Liver (tissue), 9 donors: ENCODE data around the gene MYH13. TPM values are rescaled to one million over a fixed set of nuclear protein-coding genes. Genes with fewer than 3 reads are reported as not detected.

ENCODE experiments used
- DNase-seq: peaks from one replicate; pipeline ENCODE4 v3.0.0-alpha.2; 2017; ENCODE audit warnings: low spot score
- H3K27ac ChIP-seq, 2 donors: one replicate each; pipeline ENCODE4 v1.7.0; 2013; ENCODE audit warnings: inconsistent platforms in 2 of 2, low read length in 2 of 2, control low read depth in 1 of 2, low read depth in 1 of 2, mild to moderate bottlenecking in 1 of 2
- H3K27me3 ChIP-seq, 4 donors: one replicate each; pipeline versions ENCODE4 v1.6.1 to v1.7.0; 2013; ENCODE audit warnings: low read length in 3 of 4, inconsistent platforms in 1 of 4, mild to moderate bottlenecking in 1 of 4, moderate library complexity in 1 of 4; ENCODE audit not compliant: control insufficient read depth in 4 of 4, insufficient read depth in 4 of 4
- H3K36me3 ChIP-seq, 4 donors: one replicate each; pipeline versions ENCODE4 v1.6.1 to v1.7.0; 2013; ENCODE audit warnings: low read length in 3 of 4, mild to moderate bottlenecking in 3 of 4, low read depth in 1 of 4, moderate library complexity in 1 of 4; ENCODE audit not compliant: control insufficient read depth in 4 of 4, insufficient read depth in 3 of 4
- H3K4me1 ChIP-seq, 4 donors: one replicate each; pipeline versions ENCODE4 v1.6.1 to v1.7.0; 2013; ENCODE audit warnings: low read length in 3 of 4, mild to moderate bottlenecking in 3 of 4, moderate library complexity in 1 of 4; ENCODE audit not compliant: control insufficient read depth in 4 of 4, insufficient read depth in 4 of 4
- H3K4me3 ChIP-seq, 3 donors: one replicate each; pipeline versions ENCODE4 v1.6.1 to v1.7.0; 2013; ENCODE audit warnings: low read length in 3 of 3, control low read depth in 1 of 3, low read depth in 1 of 3, mild to moderate bottlenecking in 1 of 3
- H3K9ac ChIP-seq, 2 donors: one replicate each; pipeline ENCODE4 v1.7.0; 2013; ENCODE audit warnings: low read length in 2 of 2, mild to moderate bottlenecking in 2 of 2, moderate library complexity in 2 of 2, control low read depth in 1 of 2, low read depth in 1 of 2
- H3K9me3 ChIP-seq, 4 donors: one replicate each; pipeline versions ENCODE4 v1.6.1 to v1.7.0; 2013; ENCODE audit warnings: low read length in 3 of 4; ENCODE audit not compliant: control insufficient read depth in 4 of 4
- ATF3 ChIP-seq: IDR thresholded peaks from 2 replicates; pipeline ENCODE4 v1.6.1; 2016; ENCODE audit warnings: antibody characterized with exemption
- EGR1 ChIP-seq, 2 donors: IDR thresholded peaks; 2 replicates each; pipeline ENCODE4 v1.6.1; 2016 to 2018; ENCODE audit warnings: antibody characterized with exemption in 2 of 2, low read depth in 2 of 2
- FOXA1 ChIP-seq: IDR thresholded peaks from 2 replicates; pipeline ENCODE4 v1.6.1; 2016; ENCODE audit warnings: antibody characterized with exemption
- FOXA2 ChIP-seq: IDR thresholded peaks from 2 replicates; pipeline ENCODE4 v1.6.1; 2016; ENCODE audit warnings: antibody characterized with exemption
- GABPA ChIP-seq, 2 donors: IDR thresholded peaks in 1 of 2; conservative IDR thresholded peaks in 1 of 2; 2 replicates each; pipeline ENCODE4 v1.6.1; 2016; ENCODE audit warnings: antibody characterized with exemption in 2 of 2, mild to moderate bottlenecking in 1 of 2, moderate library complexity in 1 of 2
- HNF4A ChIP-seq, 2 donors: conservative IDR thresholded peaks; 2 replicates each; pipeline ENCODE4 v1.6.1; 2016; ENCODE audit warnings: antibody characterized with exemption in 2 of 2, mild to moderate bottlenecking in 2 of 2
- HNF4G ChIP-seq: IDR thresholded peaks from 2 replicates; pipeline ENCODE4 v1.6.1; 2016; ENCODE audit warnings: antibody characterized with exemption
- JUND ChIP-seq, 2 donors: IDR thresholded peaks; 2 replicates each; pipeline ENCODE4 v1.6.1; 2016; ENCODE audit warnings: antibody characterized with exemption in 2 of 2
- RAD21 ChIP-seq, 2 donors: IDR thresholded peaks; 2 replicates each; pipeline ENCODE4 v1.6.1; 2016; ENCODE audit warnings: antibody characterized with exemption in 2 of 2, mild to moderate bottlenecking in 2 of 2
- REST ChIP-seq: IDR thresholded peaks from 2 replicates; pipeline ENCODE4 v1.6.1; 2016; ENCODE audit warnings: antibody characterized with exemption, mild to moderate bottlenecking
- RXRA ChIP-seq, 2 donors: IDR thresholded peaks; 2 replicates each; pipeline ENCODE4 v1.6.1; 2017 to 2018; ENCODE audit warnings: antibody characterized with exemption in 2 of 2, mild to moderate bottlenecking in 1 of 2
- SP1 ChIP-seq: IDR thresholded peaks from 2 replicates; pipeline ENCODE4 v1.6.1; 2018; ENCODE audit warnings: antibody characterized with exemption, mild to moderate bottlenecking
- TAF1 ChIP-seq: conservative IDR thresholded peaks from 2 replicates; pipeline ENCODE4 v1.6.1; 2016; ENCODE audit warnings: antibody characterized with exemption, mild to moderate bottlenecking
- YY1 ChIP-seq: IDR thresholded peaks from 2 replicates; pipeline ENCODE4 v1.6.1; 2016; ENCODE audit warnings: antibody characterized with exemption, mild to moderate bottlenecking
- WGBS: extraction: QIAGEN DNeasy Blood & Tissue Kit; methylation state at CpG from one replicate; pipeline ENCODE4 v1.1.7; 2013; 5-methylcytosine and 5-hydroxymethylcytosine counted together
- polyA plus RNA-seq, 2 donors: library from polyadenylated mRNA; stranded (reverse) in 1 of 2; unstranded in 1 of 2; fragments of 200-250 nt in 1 of 2; fragments of >200 nt in 1 of 2; fragmentation: Nextera tagmentation in 1 of 2; extraction: Ambion mirVana in 1 of 2; gene quantifications; one replicate each; pipeline versions ENCODE4 v1.2.1 to v1.2.3, GENCODE V29; 2013 to 2015
- total RNA-seq, 2 donors: library from RNA; depleted of rRNA; stranded (reverse); fragments of >200 nt; gene quantifications; one replicate each; pipeline ENCODE4 v1.2.3, GENCODE V29; 2014
- TF ChIP-seq, protein P1 (sequence below): fragments of 150-350 bp; IDR thresholded peaks from 2 replicates; pipeline ENCODE4 v1.5.1; 2017; ENCODE audit warnings: improper control_type of control experiment, low read depth, low read length; ENCODE audit not compliant: missing input control
- TF ChIP-seq, protein P2 (sequence below): IDR thresholded peaks from 2 replicates; pipeline ENCODE4 v1.6.1; 2016; ENCODE audit warnings: antibody characterized with exemption
- TF ChIP-seq, protein P3 (sequence below): IDR thresholded peaks from 2 replicates; pipeline ENCODE4 v1.6.1; 2016; ENCODE audit warnings: antibody characterized with exemption
- donor health status: healthy.
- donor health status: healthy.
- donor health status: healthy.
- donor health status: healthy.
- donor health status: healthy.

The MYH13 gene
- total and polyA plus RNA-seq, 4 donors = not detected

GRCh38 chr17:10275418-10275817 is 97.4 kb downstream of the MYH13 start:
- Histone ChIP-seq H3K27ac (no peak overlapping the region), H3K4me1 (no peaks in the 10 kb centered on the region), H3K36me3 (no peaks in the 10 kb centered on the region), H3K9me3 (no peaks in the 10 kb centered on the region), H3K4me3 (no peak overlapping the region), H3K9ac (no peak overlapping the region), H3K27me3 (peaks cover 0 to 2% (median 0%) of the 10 kb centered on the region in 4 donors)
- TF ChIP-seq EGR1 (IDR thresholded peaks at IDR 0.05; ENCODE audit: low read depth in 2 of 2) = no peak
- TF ChIP-seq, protein P1, sequence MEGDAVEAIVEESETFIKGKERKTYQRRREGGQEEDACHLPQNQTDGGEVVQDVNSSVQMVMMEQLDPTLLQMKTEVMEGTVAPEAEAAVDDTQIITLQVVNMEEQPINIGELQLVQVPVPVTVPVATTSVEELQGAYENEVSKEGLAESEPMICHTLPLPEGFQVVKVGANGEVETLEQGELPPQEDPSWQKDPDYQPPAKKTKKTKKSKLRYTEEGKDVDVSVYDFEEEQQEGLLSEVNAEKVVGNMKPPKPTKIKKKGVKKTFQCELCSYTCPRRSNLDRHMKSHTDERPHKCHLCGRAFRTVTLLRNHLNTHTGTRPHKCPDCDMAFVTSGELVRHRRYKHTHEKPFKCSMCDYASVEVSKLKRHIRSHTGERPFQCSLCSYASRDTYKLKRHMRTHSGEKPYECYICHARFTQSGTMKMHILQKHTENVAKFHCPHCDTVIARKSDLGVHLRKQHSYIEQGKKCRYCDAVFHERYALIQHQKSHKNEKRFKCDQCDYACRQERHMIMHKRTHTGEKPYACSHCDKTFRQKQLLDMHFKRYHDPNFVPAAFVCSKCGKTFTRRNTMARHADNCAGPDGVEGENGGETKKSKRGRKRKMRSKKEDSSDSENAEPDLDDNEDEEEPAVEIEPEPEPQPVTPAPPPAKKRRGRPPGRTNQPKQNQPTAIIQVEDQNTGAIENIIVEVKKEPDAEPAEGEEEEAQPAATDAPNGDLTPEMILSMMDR = no peak
- TF ChIP-seq HNF4G = no peak
- TF ChIP-seq FOXA2 = no peak
- TF ChIP-seq RXRA (IDR thresholded peaks at IDR 0.05) = no peak
- no peak for TF ChIP-seq ATF3
- no peak for TF ChIP-seq REST
- no peak for TF ChIP-seq GABPA (IDR thresholded peaks at IDR 0.05 in 1 of 2, conservative IDR thresholded peaks at IDR 0.05 in 1 of 2)
- TF ChIP-seq TAF1 = no peak
- no peak for TF ChIP-seq YY1
- no peak for TF ChIP-seq FOXA1
- no peak for TF ChIP-seq SP1
- TF ChIP-seq, protein P2, sequence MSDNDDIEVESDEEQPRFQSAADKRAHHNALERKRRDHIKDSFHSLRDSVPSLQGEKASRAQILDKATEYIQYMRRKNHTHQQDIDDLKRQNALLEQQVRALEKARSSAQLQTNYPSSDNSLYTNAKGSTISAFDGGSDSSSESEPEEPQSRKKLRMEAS = no peak
- no peak for TF ChIP-seq JUND (IDR thresholded peaks at IDR 0.05)
- TF ChIP-seq, protein P3, sequence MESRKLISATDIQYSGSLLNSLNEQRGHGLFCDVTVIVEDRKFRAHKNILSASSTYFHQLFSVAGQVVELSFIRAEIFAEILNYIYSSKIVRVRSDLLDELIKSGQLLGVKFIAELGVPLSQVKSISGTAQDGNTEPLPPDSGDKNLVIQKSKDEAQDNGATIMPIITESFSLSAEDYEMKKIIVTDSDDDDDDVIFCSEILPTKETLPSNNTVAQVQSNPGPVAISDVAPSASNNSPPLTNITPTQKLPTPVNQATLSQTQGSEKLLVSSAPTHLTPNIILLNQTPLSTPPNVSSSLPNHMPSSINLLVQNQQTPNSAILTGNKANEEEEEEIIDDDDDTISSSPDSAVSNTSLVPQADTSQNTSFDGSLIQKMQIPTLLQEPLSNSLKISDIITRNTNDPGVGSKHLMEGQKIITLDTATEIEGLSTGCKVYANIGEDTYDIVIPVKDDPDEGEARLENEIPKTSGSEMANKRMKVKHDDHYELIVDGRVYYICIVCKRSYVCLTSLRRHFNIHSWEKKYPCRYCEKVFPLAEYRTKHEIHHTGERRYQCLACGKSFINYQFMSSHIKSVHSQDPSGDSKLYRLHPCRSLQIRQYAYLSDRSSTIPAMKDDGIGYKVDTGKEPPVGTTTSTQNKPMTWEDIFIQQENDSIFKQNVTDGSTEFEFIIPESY = no peak
- WGBS = 76% methylated on average over 8 of the region's 8 CpGs
- DNase-seq = no peak

DNA sequence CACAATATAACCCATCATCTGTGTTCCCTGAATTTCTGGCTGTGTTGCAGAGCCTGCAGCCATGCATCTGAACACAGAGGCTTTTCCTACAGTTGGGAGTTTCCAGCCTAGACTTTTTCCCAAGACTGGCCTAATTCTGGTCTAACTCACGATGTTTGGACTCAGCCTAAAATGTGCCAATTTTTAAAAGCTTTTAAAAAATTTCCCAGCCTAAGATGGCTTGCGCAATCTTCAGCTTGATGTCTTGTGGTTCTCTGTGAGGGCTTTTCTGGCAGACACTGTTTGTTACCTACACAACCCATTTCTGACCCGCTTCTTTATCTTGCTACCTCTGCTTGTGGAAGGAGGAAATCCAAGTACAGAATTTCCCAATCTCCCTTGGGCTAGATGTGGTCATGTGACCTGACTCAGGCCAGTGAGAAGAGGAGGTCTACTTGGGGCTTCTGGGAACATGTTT is 101.7 kb downstream of the MYH13 start:
- TF ChIP-seq, protein P3 = no peak
- TF ChIP-seq SP1 = no peak
- TF ChIP-seq JUND (IDR thresholded peaks at IDR 0.05) = no peak
- no peak for TF ChIP-seq YY1
- TF ChIP-seq ATF3 = no peak
- TF ChIP-seq FOXA1 = no peak
- no peak for TF ChIP-seq HNF4A (conservative IDR thresholded peaks at IDR 0.05)
- no peak for TF ChIP-seq TAF1
- TF ChIP-seq HNF4G = no peak
- TF ChIP-seq EGR1 (IDR thresholded peaks at IDR 0.05; ENCODE audit: low read depth in 2 of 2) = no peak
- no peak for TF ChIP-seq REST
- TF ChIP-seq FOXA2 = no peak
- no peak for TF ChIP-seq RXRA (IDR thresholded peaks at IDR 0.05)
- TF ChIP-seq RAD21 (IDR thresholded peaks at IDR 0.05) = no peak
- Histone ChIP-seq H3K27me3 (peaks cover 0 to 2% (median 0%) of the 10 kb centered on the region in 4 donors), H3K27ac (no peak overlapping the region), H3K9me3 (no peaks in the 10 kb centered on the region), H3K4me1 (no peaks in the 10 kb centered on the region), H3K36me3 (no peaks in the 10 kb centered on the region), H3K9ac (no peak overlapping the region), H3K4me3 (no peak overlapping the region)
- 73% methylated on average over 3 of the region's 3 CpGs for WGBS
- no peak for DNase-seq
